PC-9 (cell line): ENCODE measurements around the gene ENTPD7.

Experiments
- CTCF ChIP-seq: fragments of 200-600 bp; sonication (generic); conservative IDR thresholded peaks from 2 replicates; pipeline ENCODE4 v1.6.1; 2017; ENCODE audit warnings: mixed run types, antibody characterized with exemption, mild to moderate bottlenecking, moderate library complexity
- EZH2 ChIP-seq: fragments of 200-600 bp; sonication (generic); IDR thresholded peaks from 2 replicates; pipeline ENCODE4 v1.8.0; 2017; ENCODE audit warnings: antibody characterized with exemption, low read depth

- TF ChIP-seq CTCF: no peak
- TF ChIP-seq EZH2: no peak
Measured at GRCh38 chr10:99676895-99677294, 17.6 kb downstream of the ENTPD7 start.
